Fibroblast of lung (primary cell): ENCODE results near the gene SLC17A2.

Source experiments
- CTCF ChIP-seq, 2 donors: IDR thresholded peaks in 1 of 2; conservative IDR thresholded peaks in 1 of 2; 1 replicate in 1 of 2; 2 replicates in 1 of 2; pipeline ENCODE4 v1.5.1; 2011 to 2012; ENCODE audit warnings: low read length in 2 of 2, control low read depth in 1 of 2, inconsistent platforms in 1 of 2, low read depth in 1 of 2, mild to moderate bottlenecking in 1 of 2
- EZH2 ChIP-seq: IDR thresholded peaks from 2 replicates; pipeline ENCODE4 v1.5.1; 2012; ENCODE audit warnings: low read length, control low read depth, mild to moderate bottlenecking; ENCODE audit errors: missing control alignments

DNA sequence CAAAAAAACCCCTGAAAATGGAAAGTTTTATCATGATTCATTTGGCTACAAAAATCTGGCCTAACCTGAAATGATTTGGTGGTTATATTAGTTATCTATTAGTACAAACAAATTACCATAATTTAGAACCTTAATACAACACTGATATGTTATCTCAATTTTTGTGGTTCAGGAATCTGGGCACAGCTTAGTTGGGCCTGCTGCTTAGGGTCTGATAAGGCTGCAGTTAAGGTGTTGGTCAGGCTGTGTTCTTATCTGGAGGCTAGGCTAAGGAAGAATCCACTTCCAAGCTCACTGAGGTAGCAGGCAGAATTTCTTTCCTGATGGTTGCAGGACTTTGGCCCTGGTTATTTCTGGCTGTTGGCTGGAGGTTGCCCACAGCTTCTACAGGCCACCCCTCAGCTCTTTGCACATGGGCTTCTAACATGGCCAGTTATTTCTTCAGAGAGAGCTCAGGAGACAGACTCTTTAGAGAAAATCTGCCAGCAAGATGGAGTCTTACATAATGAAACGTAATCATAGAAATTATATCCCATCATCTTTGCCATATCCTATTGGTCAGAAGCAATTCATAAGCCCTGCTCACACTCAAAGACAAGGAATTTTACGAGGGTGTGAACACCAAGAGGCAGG lies 43.5 kb upstream of the SLC17A2 start:
- TF ChIP-seq CTCF (conservative IDR thresholded peaks at IDR 0.05 in 1 of 2, IDR thresholded peaks at IDR 0.05 in 1 of 2; ENCODE audit: low read depth in 1 of 2, low read length in 2 of 2) (no peak), EZH2 (no peak)
